ENCODE measurements around the gene BCL7C.
"Not testable (repeated sequence)": the region's sequence is repeated elsewhere in the genome, so short reads cannot be mapped to it uniquely, and the experiment has no call there.

The BCL7C gene

DNA sequence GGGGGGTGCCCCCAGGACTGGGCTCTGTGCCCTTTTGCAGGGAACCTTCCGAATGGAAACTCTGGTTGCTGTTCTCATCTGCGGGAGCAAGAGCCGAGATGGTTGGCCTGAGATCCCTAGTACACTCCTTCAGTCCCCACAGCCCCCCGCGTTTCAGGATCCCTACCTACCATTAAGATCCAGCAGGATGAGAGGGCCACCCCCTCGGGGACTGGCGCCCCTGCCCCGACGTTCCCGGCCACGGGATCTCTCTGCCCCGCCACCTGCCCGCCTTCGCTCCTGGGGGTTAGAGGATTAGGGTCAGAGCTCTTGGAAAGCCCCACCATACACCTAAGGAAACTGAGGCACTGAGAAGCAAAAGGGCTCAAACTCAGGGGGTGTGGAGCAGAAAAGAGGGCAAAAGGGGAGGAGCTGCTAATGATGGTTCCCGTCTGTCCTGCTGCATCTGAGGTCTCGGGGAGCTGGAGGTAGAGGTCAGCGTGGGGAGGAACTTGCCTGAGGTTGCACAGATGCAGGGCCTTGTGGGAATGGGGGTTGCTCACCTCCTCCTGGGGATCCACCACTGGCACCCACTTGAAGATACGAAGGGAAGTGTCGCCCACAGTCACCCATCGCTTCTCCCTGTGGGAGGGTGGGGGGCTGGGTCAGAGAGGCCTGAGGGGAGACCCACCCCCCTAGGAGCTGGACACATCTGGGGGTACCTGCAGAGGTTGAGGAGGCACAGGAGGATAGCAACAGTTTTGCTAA, 1.0 kb downstream of the BCL7C start:
- Histone ChIP-seq H3K27me3 (no peaks in the 10 kb centered on the region), H3K36me3 (peaks cover 13 to 45% (median 33%) of the 10 kb centered on the region in 3 donors), H3K9me3 (no peaks in the 10 kb centered on the region), H3K27ac (peak overlapping the region; percentile 98 to 100), H3K4me3 (peak overlapping the region; percentile 81 to 98), H3K4me1 (peaks cover 0 to 41% (median 40%) of the 10 kb centered on the region in 4 donors)
- TF ChIP-seq, protein P1, sequence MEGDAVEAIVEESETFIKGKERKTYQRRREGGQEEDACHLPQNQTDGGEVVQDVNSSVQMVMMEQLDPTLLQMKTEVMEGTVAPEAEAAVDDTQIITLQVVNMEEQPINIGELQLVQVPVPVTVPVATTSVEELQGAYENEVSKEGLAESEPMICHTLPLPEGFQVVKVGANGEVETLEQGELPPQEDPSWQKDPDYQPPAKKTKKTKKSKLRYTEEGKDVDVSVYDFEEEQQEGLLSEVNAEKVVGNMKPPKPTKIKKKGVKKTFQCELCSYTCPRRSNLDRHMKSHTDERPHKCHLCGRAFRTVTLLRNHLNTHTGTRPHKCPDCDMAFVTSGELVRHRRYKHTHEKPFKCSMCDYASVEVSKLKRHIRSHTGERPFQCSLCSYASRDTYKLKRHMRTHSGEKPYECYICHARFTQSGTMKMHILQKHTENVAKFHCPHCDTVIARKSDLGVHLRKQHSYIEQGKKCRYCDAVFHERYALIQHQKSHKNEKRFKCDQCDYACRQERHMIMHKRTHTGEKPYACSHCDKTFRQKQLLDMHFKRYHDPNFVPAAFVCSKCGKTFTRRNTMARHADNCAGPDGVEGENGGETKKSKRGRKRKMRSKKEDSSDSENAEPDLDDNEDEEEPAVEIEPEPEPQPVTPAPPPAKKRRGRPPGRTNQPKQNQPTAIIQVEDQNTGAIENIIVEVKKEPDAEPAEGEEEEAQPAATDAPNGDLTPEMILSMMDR (IDR thresholded peaks at IDR 0.05) = no peak
- no peak for DNase-seq
- intact Hi-C loops (cut with DNase I; ENCODE audit: low total_unique reads) = no loop called here

DNA sequence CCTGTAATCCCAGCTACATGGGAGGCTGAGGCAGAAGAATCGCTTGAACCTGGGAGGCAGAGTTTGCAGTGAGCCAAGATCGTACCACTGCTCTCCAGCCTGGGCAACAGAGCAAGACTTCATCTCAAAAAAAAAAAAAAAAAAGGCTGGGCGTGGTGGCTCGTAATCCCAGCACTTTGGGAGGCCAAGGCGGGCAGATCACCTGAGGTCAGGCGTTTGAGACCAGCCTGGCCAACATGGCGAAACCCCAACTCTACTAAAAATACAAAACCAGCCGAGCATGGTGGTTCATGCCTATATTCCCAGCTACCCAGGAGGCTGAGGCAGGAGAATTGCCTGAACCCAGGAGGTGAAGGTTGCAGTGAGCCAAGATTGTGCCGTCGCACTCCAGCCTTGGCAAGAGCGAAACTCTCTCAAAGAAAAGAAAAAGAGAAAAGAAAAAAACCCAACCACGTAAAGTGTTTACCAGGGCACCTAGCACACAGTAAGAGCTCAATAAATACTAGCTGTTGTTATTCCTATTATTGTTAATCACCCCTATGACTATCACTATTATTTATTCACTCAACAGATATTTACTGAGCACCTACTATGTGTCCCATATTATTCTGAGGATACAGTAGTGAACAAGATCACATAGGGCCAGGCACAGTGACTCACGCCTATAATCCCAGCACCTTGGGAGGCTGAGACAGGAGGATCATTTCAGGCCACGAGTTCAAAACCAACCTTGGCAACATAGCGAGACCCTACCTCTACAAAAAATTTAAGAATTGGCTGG, 2.6 kb downstream of the BCL7C start:
- H3K9me3 ChIP-seq; H3K27ac ChIP-seq; H3K4me3 ChIP-seq; H3K27me3 ChIP-seq; intact Hi-C loops (cut with DNase I; ENCODE audit: low total_unique reads); DNase-seq: not testable (repeated sequence)
- Histone ChIP-seq H3K4me1 (peaks cover 0 to 34% (median 33%) of the 10 kb centered on the region in 4 donors), H3K36me3 (peaks cover 18 to 61% (median 46%) of the 10 kb centered on the region in 3 donors)

DNA sequence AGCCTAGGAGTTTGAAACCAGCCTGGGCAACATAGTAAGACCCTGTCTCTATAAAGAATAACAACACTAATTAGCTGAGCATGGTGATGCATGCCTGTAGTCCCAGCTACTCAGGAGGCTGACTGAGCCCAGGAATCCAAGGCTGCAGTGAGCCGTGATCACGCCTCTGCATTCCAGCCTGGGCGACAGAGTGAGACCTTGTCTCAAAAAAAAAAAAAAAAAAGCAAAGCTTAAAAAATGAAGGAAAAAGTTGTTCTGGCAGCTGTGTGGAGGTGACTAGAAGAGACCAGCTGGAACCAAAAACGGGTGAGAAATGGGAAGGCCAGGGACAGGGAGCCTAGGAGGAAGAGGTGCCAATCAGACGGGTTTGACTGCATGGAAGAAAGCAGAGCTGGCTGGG, 4.2 kb downstream of the BCL7C start:
- H3K4me1 ChIP-seq = peaks cover 0 to 19% (median 18%) of the 10 kb centered on the region in 4 donors
- intact Hi-C loops (cut with DNase I; ENCODE audit: low total_unique reads) = no loop called here
- H3K27me3 ChIP-seq = no peaks in the 10 kb centered on the region
- TF ChIP-seq, protein P1 (IDR thresholded peaks at IDR 0.05) = no peak
- no peak overlapping the region for H3K27ac ChIP-seq
- DNase-seq = no peak
- H3K36me3 ChIP-seq = peaks cover 18 to 76% (median 54%) of the 10 kb centered on the region in 3 donors
- H3K4me3 ChIP-seq = no peak overlapping the region
- H3K9me3 ChIP-seq = no peaks in the 10 kb centered on the region

DNA sequence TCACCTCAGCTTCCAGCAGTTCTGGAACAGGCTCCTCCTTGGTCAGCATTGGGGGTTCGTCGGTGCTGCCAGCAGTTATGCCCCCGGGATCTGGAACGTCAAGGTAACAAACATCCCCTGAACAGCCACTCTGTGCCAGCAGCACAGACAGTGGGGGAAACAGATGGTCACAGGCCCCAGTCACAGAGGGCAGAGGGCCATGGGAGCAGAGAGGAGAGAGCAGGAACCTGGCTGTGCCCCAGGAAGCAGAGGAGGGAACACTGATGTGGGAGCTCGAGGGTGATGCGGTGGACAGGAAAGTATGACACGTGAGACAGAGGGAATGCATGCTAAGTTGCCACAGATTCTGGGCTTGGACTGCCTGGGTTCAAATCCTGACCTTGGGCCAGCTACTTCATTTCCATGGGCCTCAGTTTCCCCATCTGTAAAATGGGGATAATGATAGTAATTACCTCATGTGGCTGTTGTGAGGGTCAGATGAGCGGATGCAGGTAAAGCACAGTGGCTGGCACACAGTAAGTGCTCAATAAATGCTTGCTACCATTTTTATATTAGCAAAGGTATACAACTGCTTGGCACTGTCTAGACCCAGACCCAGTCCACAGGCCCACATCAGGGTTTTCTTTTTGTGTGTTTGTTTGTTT, 4.9 kb downstream of the BCL7C start:
- intact Hi-C loops (cut with DNase I; ENCODE audit: low total_unique reads) = no loop called here
- peaks cover 0 to 13% (median 12%) of the 10 kb centered on the region in 4 donors for H3K4me1 ChIP-seq
- TF ChIP-seq, protein P1 (IDR thresholded peaks at IDR 0.05) = no peak
- no peak overlapping the region for H3K27ac ChIP-seq
- H3K27me3 ChIP-seq = no peaks in the 10 kb centered on the region
- DNase-seq = no peak
- H3K4me3 ChIP-seq = no peak overlapping the region
- H3K9me3 ChIP-seq = no peaks in the 10 kb centered on the region
- H3K36me3 ChIP-seq = peaks cover 18 to 84% (median 54%) of the 10 kb centered on the region in 3 donors

DNA sequence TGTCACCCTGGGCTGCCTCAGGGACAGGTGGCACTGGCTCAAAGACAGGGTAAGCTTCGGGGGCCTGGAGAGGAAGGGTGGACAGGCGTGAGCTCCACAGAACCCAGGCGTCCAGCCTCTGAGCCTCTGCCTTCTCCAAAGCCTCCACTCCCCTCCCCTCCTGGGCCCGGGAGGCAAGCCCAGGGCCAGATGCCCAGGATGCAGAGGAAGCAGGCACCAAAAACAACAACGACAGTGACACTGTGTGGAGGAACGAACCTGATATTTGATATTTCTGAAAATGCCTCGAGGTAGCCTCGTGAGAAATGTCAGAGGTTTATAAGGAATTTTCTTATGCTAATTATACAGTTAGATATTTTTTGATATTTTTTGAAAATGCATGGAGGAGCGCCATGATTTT, 6.0 kb downstream of the BCL7C start:
- no peak overlapping the region for H3K4me3 ChIP-seq
- intact Hi-C loops (cut with DNase I; ENCODE audit: low total_unique reads) = no loop called here
- no peaks in the 10 kb centered on the region for H3K9me3 ChIP-seq
- H3K4me1 ChIP-seq = peaks cover 0 to 7% (median 7%) of the 10 kb centered on the region in 4 donors
- DNase-seq = no peak
- H3K36me3 ChIP-seq = peaks cover 18 to 92% (median 54%) of the 10 kb centered on the region in 3 donors
- no peak overlapping the region for H3K27ac ChIP-seq
- H3K27me3 ChIP-seq = no peaks in the 10 kb centered on the region
- TF ChIP-seq, protein P1 (IDR thresholded peaks at IDR 0.05) = no peak

Data from tibial artery (tissue), 4 donors.